ENCODE measurements around the gene TBPL2.

TBPL2 gene

DNA sequence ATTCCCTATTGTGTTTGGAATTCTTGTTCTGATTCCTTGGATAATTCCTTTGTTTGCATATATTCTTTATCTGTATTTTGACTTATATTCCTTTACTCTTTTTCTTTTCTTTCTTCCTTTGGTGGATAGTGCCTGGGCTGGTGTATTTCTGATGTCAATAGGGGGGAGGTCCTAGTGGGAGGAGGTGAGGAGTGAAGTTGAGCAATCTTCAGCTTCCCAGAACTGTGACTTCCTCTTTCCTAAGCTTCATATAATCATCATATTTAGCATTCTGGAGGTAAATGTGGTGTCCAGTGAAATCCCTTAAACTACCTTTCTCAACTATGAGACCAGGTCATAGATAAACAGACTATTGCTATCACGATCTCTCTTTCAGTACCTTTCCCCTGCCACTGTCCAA is 29.6 kb upstream of the TBPL2 start:
- H3K36me3 ChIP-seq (ENCODE audit: control insufficient read depth, low read length) = no peaks in the 10 kb centered on the region
- TF ChIP-seq EZH2phosphoT487 (IDR thresholded peaks at IDR 0.05; ENCODE audit: borderline replicate concordance, low read length) = no peak
- TF ChIP-seq, protein P1, sequence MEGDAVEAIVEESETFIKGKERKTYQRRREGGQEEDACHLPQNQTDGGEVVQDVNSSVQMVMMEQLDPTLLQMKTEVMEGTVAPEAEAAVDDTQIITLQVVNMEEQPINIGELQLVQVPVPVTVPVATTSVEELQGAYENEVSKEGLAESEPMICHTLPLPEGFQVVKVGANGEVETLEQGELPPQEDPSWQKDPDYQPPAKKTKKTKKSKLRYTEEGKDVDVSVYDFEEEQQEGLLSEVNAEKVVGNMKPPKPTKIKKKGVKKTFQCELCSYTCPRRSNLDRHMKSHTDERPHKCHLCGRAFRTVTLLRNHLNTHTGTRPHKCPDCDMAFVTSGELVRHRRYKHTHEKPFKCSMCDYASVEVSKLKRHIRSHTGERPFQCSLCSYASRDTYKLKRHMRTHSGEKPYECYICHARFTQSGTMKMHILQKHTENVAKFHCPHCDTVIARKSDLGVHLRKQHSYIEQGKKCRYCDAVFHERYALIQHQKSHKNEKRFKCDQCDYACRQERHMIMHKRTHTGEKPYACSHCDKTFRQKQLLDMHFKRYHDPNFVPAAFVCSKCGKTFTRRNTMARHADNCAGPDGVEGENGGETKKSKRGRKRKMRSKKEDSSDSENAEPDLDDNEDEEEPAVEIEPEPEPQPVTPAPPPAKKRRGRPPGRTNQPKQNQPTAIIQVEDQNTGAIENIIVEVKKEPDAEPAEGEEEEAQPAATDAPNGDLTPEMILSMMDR (IDR thresholded peaks at IDR 0.05; ENCODE audit: low read depth, low read length, poor library complexity, severe bottlenecking) = no peak
- no peak overlapping the region for H3K4me2 ChIP-seq (ENCODE audit: low read length)

GRCh38 chr14:55467307-55467706 is 26.9 kb upstream of the TBPL2 start:
- no peaks in the 10 kb centered on the region for H3F3A ChIP-seq (ENCODE audit: control insufficient read depth, insufficient read depth)
- H3K4me1 ChIP-seq (ENCODE audit: control insufficient read depth, low read length) = no peaks in the 10 kb centered on the region
- no peaks in the 10 kb centered on the region for H3K9me2 ChIP-seq (replicated peaks; ENCODE audit: control insufficient read depth, low read length)
- no peak overlapping the region for H3K27ac ChIP-seq (ENCODE audit: low read depth, low read length)
- TF ChIP-seq, protein P1 (IDR thresholded peaks at IDR 0.05; ENCODE audit: low read depth, low read length, poor library complexity, severe bottlenecking) = no peak
- TF ChIP-seq EZH2phosphoT487 (IDR thresholded peaks at IDR 0.05; ENCODE audit: borderline replicate concordance, low read length) = no peak
- H3K27me3 ChIP-seq (ENCODE audit: control insufficient read depth, low read length) = peaks cover 3% of the 10 kb centered on the region; the same call in 1 of the 2 replicates
- H3K4me2 ChIP-seq (ENCODE audit: low read length) = no peak overlapping the region
- peaks cover 10% of the 10 kb centered on the region for H3K9me3 ChIP-seq (ENCODE audit: control insufficient read depth, insufficient read depth, low read length)
- no peaks in the 10 kb centered on the region for H3K36me3 ChIP-seq (ENCODE audit: control insufficient read depth, low read length)
- no peaks in the 10 kb centered on the region for H3K79me2 ChIP-seq (ENCODE audit: control insufficient read depth, low read length)
- no peaks in the 10 kb centered on the region for H4K20me1 ChIP-seq (ENCODE audit: control insufficient read depth, insufficient read depth, low read depth, low read length)
- no peak overlapping the region for H3K4me3 ChIP-seq (ENCODE audit: low read length)

More for the DNA sequence above, 29.6 kb upstream of the TBPL2 start:
- no peaks in the 10 kb centered on the region for H3K79me2 ChIP-seq (ENCODE audit: control insufficient read depth, low read length)
- no peak overlapping the region for H3K4me3 ChIP-seq (ENCODE audit: low read length)
- H3K4me1 ChIP-seq (ENCODE audit: control insufficient read depth, low read length) = no peaks in the 10 kb centered on the region
- no peaks in the 10 kb centered on the region for H3F3A ChIP-seq (ENCODE audit: control insufficient read depth, insufficient read depth)
- H3K27me3 ChIP-seq (ENCODE audit: control insufficient read depth, low read length) = peaks cover 3% of the 10 kb centered on the region; the same call in 1 of the 2 replicates
- H3K27ac ChIP-seq (ENCODE audit: low read depth, low read length) = no peak overlapping the region
- no peaks in the 10 kb centered on the region for H4K20me1 ChIP-seq (ENCODE audit: control insufficient read depth, insufficient read depth, low read depth, low read length)
- H3K9me3 ChIP-seq (ENCODE audit: control insufficient read depth, insufficient read depth, low read length) = peaks cover 10% of the 10 kb centered on the region
- no peaks in the 10 kb centered on the region for H3K9me2 ChIP-seq (replicated peaks; ENCODE audit: control insufficient read depth, low read length)

DNA sequence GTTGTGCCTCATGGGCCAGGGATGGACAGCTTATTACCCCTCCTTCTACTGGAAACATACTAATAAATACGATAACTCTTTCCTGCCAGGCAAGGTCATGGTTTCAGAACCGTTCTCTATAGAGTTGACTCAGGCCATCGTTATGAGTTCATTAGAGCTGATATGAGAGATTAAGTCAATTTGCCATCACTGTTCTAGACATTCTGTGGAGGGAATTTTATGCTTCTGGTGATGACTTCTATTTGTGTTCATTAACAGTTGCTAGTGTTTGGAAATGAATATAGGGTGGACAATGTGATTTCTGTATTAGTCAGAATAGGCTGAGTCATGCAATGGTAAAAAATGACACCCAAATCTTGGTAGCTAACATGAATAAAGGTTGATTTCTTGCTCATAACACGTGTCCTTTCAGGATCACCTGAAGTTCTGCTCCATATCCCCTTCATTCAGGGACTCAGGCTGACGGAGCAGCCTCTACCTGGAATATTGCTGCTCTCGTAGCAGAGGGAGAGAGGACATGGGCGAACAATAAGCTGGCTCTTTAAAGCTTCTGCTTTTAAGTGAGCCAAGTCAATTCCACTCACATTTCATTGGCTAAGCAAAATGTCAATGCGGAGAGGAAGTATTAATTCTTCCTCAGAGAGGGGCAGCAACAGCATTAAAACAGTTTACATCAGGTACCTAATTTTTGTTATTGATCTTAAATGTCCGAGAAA is 18.5 kb upstream of the TBPL2 start:
- Histone ChIP-seq H3K4me1 (ENCODE audit: control insufficient read depth, low read length) (no peaks in the 10 kb centered on the region), H3K79me2 (ENCODE audit: control insufficient read depth, low read length) (no peaks in the 10 kb centered on the region), H3K4me2 (ENCODE audit: low read length) (no peak overlapping the region), H3F3A (ENCODE audit: control insufficient read depth, insufficient read depth) (no peaks in the 10 kb centered on the region), H3K9me2 (replicated peaks; ENCODE audit: control insufficient read depth, low read length) (no peaks in the 10 kb centered on the region), H3K27ac (ENCODE audit: low read depth, low read length) (no peak overlapping the region), H3K36me3 (ENCODE audit: control insufficient read depth, low read length) (no peaks in the 10 kb centered on the region), H3K4me3 (ENCODE audit: low read length) (no peak overlapping the region), H4K20me1 (ENCODE audit: control insufficient read depth, insufficient read depth, low read depth, low read length) (no peaks in the 10 kb centered on the region), H3K27me3 (ENCODE audit: control insufficient read depth, low read length) (0 out of 2 replicates have a peak, but pooled peaks cover 5% of the 10 kb centered on the region), H3K9me3 (ENCODE audit: control insufficient read depth, insufficient read depth, low read length) (no peaks in the 10 kb centered on the region)
- TF ChIP-seq, protein P1 (IDR thresholded peaks at IDR 0.05; ENCODE audit: low read depth, low read length, poor library complexity, severe bottlenecking) = no peak
- TF ChIP-seq EZH2phosphoT487 (IDR thresholded peaks at IDR 0.05; ENCODE audit: borderline replicate concordance, low read length) = no peak
